Measurements from ENCODE around the gene TACC2.
"Not testable (repeated sequence)": the region's sequence is repeated elsewhere in the genome, so short reads cannot be mapped to it uniquely, and the experiment has no call there.

TACC2 gene

GRCh38 chr10:122194251-122194650 is 205.3 kb downstream of the TACC2 start:
- no peak for DNase-seq (ENCODE audit: low read depth in 2 of 2)

DNA sequence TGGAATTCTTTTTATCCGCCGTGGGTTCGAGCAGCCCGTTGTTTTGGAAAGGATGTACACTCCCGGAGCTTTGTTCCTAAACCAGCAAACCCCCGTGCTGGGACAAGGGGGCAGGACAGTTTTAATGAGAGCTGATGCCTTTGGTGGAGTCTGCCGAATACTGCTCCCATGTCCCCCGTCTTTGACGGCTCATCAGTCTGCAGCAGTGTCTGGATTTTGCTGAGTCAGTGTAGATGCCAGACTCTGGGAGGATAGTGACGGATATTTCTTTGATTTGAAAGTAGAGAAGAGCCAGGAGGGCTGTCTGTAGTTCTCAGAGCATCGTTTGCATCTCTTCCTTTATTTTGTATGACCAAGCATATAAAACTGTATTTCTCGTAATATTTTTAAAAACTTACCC is 207.3 kb downstream of the TACC2 start:
- DNase-seq (ENCODE audit: low read depth in 2 of 2) = no peak

DNA sequence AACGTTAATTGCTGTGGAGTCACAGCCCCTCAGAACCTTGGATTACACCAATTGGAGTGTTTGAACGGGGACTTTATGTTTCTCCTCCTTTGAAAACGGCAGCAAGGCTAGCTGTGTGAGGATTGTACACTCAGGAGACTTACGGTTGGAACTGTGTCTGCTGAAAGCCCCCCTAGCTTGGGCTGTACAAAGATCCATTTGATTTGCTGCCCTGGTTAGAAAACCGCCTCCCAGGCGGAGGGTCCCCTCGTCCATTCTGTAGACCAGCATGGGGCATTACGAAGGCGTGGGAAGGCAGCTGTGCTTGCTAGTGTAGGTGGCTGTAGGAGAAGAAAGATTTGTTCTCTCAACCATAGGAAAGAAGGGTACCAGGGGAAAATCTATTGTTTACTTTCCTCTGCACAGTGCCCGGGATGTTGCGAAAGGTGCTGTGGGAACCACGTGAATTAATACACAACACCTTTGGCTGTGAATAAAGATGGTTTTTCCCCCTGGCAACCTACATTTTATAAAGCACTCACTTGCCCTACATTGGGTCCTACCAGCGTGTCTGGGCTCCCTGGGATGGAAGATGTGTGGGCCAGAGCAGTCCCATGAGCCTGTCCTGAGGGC is 208.8 kb downstream of the TACC2 start:
- DNase-seq (ENCODE audit: low read depth in 2 of 2) = no peak

DNA sequence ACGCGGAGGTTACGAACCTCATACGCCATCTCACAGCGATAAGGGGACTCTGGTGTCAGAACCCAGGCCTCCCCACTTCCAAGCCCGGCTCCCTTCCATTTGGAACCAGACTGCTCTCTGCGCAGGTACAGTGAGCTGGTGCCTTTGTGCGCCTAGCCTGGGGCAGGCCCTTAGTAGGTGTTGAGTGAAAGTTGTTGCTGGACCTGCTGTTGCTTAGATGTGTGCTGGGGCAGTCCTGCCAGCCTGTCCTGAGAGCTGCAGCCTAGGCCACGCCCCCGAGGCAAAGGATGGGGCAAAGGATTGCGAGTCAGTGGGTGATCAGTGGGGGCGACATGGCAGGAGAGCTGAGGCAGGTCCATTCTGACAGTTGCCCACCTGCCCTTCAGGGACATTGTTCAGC is 209.7 kb downstream of the TACC2 start:
- no peak for DNase-seq (ENCODE audit: low read depth in 2 of 2)

DNA sequence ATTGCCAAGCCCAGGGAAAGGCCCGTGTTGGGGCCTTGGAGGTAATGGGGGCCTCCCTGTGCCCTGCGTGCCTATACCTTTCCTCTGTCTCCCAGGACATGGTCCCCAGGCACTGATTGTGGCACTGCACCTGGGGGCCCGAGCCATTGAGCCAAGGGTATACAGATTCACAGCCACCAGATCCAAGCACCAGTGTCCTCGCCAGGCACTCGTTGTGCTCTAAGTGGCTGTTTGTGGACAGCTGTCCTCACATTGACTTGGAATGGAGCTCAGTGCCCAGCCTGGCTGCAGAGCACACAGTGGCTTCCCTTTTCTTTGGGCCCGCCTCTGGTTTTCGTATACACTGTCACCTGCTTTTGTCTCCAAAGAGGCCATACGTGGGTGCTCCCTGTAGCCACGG is 210.1 kb downstream of the TACC2 start:
- no peak for DNase-seq (ENCODE audit: low read depth in 2 of 2)

GRCh38 chr10:122199689-122200088 is 210.7 kb downstream of the TACC2 start:
- DNase-seq (ENCODE audit: low read depth in 2 of 2) = no peak

DNA sequence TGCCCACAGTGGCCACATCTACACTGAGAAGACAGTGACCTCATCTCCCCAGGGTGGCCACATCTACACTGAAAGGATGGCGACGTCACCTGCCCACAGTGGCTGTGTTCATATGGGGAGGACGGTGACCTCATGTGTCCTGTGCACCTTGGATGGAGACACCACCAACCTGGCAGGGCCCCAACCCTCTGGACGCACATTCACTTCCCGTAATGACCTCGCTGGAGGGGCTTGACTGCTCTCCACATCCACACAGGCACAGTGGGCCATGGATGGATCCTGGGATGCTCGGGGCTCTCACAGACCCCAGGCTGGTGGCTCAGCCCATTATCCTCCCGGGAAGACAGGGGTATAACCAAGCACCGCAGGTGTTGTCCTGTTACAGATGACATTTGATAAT is 212.4 kb downstream of the TACC2 start:
- no peak for DNase-seq (ENCODE audit: low read depth in 2 of 2)

DNA sequence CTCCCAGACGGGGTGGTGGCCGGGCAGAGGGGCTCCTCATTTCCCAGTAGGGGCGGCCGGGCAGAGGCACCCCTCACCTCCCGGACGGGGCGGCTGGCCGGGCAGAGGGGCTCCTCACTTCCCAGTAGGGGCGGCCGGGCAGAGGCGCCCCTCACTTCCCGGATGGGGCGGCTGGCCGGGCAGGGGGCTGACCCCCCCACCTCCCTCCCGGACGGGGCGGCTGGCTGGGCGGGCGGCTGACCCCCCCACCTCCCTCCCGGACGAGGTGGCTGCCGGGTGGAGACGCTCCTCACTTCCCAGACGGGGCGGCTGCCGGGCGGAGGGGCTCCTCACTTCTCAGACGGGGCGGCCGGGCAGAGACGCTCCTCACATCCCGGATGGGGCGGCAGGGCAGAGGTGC is 214.2 kb downstream of the TACC2 start:
- DNase-seq (ENCODE audit: low read depth in 2 of 2) = not testable (repeated sequence)

DNA sequence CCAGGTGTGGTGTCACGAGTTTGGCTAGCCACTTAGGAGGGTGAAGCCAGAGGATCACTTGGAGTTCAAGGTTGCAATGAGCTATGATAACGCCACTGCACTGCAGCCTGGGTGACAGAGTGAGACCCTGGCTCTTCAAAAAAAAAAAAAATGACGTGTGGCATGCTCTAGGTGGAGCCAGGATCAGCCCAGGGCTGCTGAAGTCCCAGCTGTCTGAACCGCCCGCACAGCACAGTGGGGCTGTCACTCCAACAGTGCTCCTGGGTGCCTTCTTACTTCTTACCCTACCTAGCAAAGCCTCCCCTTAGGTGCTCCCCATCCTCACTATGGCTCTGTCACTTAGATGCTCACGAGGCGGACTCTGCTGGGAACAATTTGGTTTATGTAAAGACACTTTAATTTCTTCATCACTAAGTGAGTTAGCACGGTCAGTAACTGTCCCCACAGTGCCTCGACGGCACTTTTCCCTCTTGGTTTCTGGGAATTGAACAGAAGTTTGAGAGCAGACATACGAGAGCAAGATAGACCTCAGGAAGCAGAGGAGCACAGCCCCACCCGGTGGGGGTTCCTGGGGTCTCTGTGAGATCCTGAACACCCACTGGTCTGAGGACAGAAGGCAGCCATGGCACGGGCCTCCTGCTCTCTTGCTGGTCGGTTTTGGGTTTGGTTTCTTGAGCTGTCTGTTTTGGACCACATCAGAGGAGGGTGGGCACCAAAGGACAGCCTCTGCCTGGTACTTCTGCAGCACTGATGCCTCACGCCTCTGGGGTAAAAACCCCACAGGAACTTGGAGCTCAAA is 215.9 kb downstream of the TACC2 start:
- DNase-seq (ENCODE audit: low read depth in 2 of 2) = no peak

DNA sequence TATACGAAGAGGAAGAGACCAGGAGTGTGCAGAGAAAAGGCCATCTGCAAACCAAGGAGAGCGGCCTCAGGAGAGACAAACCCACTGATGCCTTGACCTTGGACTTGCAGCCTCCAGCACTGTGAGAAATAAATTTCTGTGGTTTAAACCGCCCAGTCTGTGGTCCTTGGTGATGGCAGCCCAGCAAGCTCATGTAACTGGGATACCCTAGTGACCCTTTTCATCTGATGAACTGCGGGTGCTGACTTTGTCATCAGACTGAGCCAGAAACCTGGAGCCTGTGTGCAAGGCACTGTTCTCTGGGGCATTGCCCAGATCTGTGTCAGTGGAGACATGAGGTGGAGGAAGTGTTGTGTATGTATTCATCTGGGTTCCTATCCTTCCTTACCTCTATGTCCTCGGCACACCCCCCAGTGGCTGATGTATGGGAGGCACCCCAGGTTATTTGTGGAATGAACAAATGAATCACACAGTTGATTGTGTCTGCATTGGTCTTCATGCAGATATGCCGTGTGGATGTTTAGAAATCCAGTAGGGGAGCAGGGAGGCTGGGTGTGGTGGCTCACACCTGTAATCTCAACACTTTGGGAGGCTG is 217.6 kb downstream of the TACC2 start:
- DNase-seq (ENCODE audit: low read depth in 2 of 2) = no peak

DNA sequence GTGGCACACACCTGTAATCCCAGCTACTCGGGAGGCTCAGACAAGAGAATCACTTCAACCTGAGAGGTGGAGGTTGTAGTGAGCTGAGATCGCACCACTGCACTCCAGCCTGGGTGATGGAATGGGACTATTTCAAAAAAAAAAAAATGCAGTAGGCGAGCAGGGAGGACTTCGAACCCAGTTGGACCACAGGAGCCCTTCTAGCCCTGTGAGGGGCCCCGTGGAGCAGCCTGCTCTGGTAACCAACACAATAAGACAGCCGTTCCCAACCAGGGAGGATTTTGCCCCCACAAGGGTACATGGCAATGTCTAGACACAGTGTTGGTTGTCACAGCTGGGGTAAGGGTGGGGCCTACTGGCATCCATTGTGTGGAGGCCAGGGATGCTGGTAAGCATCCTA is 218.2 kb downstream of the TACC2 start:
- no peak for DNase-seq (ENCODE audit: low read depth in 2 of 2)

DNA sequence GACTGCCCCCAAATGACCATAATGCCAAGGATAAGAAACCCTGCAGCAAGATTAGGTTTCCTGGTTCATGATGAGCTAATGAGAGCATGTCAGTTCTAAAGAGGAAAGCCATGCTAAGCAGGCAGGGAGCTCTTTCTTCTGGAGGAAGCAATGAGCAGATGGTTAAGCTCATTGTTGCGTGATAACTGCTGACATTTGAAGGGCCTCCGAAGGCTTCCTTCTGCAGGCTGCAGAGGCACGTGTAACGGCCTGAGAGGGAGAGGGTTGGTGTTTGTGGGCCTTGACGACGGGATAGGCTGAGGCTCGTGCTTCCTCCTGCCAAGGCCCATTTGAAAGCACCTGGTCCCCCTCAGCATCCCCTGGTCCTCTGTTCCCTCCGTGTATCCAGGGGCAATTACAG is 218.6 kb downstream of the TACC2 start:
- no peak for DNase-seq (ENCODE audit: low read depth in 2 of 2)

DNA sequence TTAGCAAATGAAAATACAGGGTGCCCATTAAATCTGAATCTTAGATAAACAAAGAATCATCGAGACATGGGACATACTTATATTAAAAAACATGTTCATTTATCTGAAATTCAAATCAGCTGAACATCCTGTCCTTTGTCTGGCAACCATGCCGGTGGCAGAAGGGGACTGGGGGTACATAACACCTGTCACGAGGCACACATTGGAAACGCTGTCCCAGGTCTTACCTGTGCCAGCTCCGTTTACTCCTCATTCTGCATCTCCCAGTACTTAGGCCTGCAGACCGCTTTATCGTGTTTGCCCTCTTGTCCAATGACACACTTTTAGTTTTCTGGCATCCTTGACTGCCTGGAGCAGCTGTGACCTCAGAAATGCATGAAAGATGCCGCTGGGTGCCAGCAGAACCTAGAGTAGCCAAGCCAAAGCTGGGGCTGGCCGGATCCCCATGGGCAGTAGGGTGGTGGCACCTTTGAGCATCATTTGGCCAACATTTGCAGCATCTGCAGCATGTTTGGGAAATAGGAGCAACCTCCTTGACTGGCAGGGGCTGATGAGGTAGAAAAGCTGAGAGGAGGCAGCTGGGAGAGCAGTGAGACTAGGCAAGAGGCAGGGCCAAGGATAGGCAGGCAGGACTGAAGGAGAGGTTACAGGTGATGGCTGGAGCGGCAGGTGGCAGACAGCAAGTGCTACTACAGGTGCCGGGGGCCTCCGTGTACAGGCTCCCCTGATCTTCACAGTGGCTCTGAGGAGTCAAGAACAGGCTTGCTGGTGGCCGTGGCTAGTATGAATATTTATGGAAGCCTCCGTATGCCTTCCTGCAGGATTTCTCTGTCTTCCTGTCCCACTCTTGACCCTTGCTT is 219.8 kb downstream of the TACC2 start:
- no peak for DNase-seq (ENCODE audit: low read depth in 2 of 2)

DNA sequence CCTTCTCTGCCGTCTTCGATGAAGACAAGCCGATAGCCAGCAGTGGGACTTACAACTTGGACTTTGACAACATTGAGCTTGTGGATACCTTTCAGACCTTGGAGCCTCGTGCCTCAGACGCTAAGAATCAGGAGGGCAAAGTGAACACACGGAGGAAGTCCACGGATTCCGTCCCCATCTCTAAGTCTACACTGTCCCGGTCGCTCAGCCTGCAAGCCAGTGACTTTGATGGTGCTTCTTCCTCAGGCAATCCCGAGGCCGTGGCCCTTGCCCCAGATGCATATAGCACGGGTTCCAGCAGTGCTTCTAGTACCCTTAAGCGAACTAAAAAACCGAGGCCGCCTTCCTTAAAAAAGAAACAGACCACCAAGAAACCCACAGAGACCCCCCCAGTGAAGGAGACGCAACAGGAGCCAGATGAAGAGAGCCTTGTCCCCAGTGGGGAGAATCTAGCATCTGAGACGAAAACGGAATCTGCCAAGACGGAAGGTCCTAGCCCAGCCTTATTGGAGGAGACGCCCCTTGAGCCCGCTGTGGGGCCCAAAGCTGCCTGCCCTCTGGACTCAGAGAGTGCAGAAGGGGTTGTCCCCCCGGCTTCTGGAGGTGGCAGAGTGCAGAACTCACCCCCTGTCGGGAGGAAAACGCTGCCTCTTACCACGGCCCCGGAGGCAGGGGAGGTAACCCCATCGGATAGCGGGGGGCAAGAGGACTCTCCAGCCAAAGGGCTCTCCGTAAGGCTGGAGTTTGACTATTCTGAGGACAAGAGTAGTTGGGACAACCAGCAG is 221.7 kb downstream of the TACC2 start:
- no peak for DNase-seq (ENCODE audit: low read depth in 2 of 2)

- no peak for DNase-seq (ENCODE audit: low read depth in 2 of 2)
Observed at GRCh38 chr10:122213364-122213763, 224.4 kb downstream of the TACC2 start.

GRCh38 chr10:122213766-122214165 is 224.8 kb downstream of the TACC2 start:
- no peak for DNase-seq (ENCODE audit: low read depth in 2 of 2)

GRCh38 chr10:122216047-122216446 is 227.1 kb downstream of the TACC2 start:
- DNase-seq (ENCODE audit: low read depth in 2 of 2) = no peak

GRCh38 chr10:122219340-122219739 is 230.4 kb downstream of the TACC2 start:
- no peak for DNase-seq (ENCODE audit: low read depth in 2 of 2)

GRCh38 chr10:122220736-122221135 is 231.8 kb downstream of the TACC2 start:
- no peak for DNase-seq (ENCODE audit: low read depth in 2 of 2)

- DNase-seq (ENCODE audit: low read depth in 2 of 2) = no peak
Observed at GRCh38 chr10:122221958-122222357, 233.0 kb downstream of the TACC2 start.

GRCh38 chr10:122222638-122223037 is 233.7 kb downstream of the TACC2 start:
- DNase-seq (ENCODE audit: low read depth in 2 of 2) = no peak

All from stimulated activated CD8-positive, alpha-beta memory T cell treated with anti-CD3 and anti-CD28 coated beads, Interleukin-7, amount 100 ng/mL, for 4 hours (primary cell).